IMR-90 (cell line): ENCODE results near the gene CASKIN1. TPM values are rescaled to one million over a fixed set of nuclear protein-coding genes. Genes with fewer than 3 reads are reported as not detected.

Source experiments
- ATAC-seq: fragments of 200-7000 bp; cut with Tn5 transposase; 2 replicates; pipeline ENCODE4 v1.9.1; 2020; ENCODE audit warnings: low read depth, mild to moderate bottlenecking, moderate library complexity
- BruUV-seq: library from RNA; stranded (reverse); fragments of 400-500 nt; replicated peaks from 2 replicates; lab custom pipeline; 2021; lab: Mats Ljungman, UMichigan
- CTCF ChIA-PET: fragments of 300-600 bp; formaldehyde crosslinking; extraction: SDS; loops from one replicate; lab custom pipeline; 2021; ENCODE audit warnings: antibody characterized with exemption; lab: Yijun Ruan, JAX
- POLR2A ChIA-PET: fragments of 300-600 bp; sonication (Branson Sonifier 250); formaldehyde crosslinking; loops from one replicate; lab custom pipeline; 2022; ENCODE audit warnings: antibody characterized with exemption; ENCODE audit not compliant: unreplicated experiment; lab: Charles Lee
- DNase-seq: peaks from one replicate; pipeline ENCODE4 v3.0.0; 2013
- H2AFZ ChIP-seq: replicated peaks from 2 replicates; pipeline ENCODE3; 2013; ENCODE audit warnings: low read length, mild to moderate bottlenecking; ENCODE audit not compliant: poor library complexity
- H2AK5ac ChIP-seq: 2 replicates; pipeline ENCODE4 v1.6.1; 2013; ENCODE audit warnings: low read depth, low read length, inconsistent platforms
- H2AK9ac ChIP-seq: replicated peaks from 2 replicates; pipeline ENCODE3; 2013; ENCODE audit warnings: mild to moderate bottlenecking, low read depth, low read length, moderate library complexity; ENCODE audit not compliant: poor library complexity
- H2BK120ac ChIP-seq: 2 replicates; pipeline ENCODE4 v1.6.1; 2013; ENCODE audit warnings: low read depth, low read length, inconsistent platforms
- H2BK15ac ChIP-seq: 3 replicates; pipeline ENCODE4 v1.6.1; 2013; ENCODE audit warnings: low read depth, low read length, inconsistent platforms
- H2BK20ac ChIP-seq: 2 replicates; pipeline ENCODE4 v1.6.1; 2013; ENCODE audit warnings: low read depth, mild to moderate bottlenecking, inconsistent platforms, low read length, moderate library complexity
- H2BK5ac ChIP-seq: 2 replicates; pipeline ENCODE4 v1.6.1; 2013; ENCODE audit warnings: mild to moderate bottlenecking, low read depth, low read length, inconsistent platforms; ENCODE audit not compliant: poor library complexity, severe bottlenecking
- H3K14ac ChIP-seq: replicated peaks from 2 replicates; pipeline ENCODE4 v1.6.1; 2013; ENCODE audit warnings: low read depth, low read length, inconsistent platforms
- H3K18ac ChIP-seq: 2 replicates; pipeline ENCODE4 v1.6.1; 2013; ENCODE audit warnings: low read depth, low read length, control low read depth
- H3K23ac ChIP-seq: 2 replicates; pipeline ENCODE4 v1.6.1; 2013; ENCODE audit warnings: low read depth, low read length, inconsistent platforms
- H3K27ac ChIP-seq: 2 replicates; pipeline ENCODE4 v1.5.1; 2013; ENCODE audit warnings: mild to moderate bottlenecking, control low read depth, low read length; ENCODE audit not compliant: insufficient read depth
- H3K27me3 ChIP-seq: 2 replicates; pipeline ENCODE4 v1.6.1; 2013; ENCODE audit warnings: low read length; ENCODE audit not compliant: control insufficient read depth, insufficient read depth
- H3K36me3 ChIP-seq: 2 replicates; pipeline ENCODE4 v1.6.1; 2013; ENCODE audit warnings: low read length, mixed read lengths; ENCODE audit not compliant: control insufficient read depth, insufficient read depth
- H3K4ac ChIP-seq: 2 replicates; pipeline ENCODE4 v1.6.1; 2013; ENCODE audit warnings: low read depth, low read length, inconsistent platforms
- H3K4me1 ChIP-seq: 2 replicates; pipeline ENCODE4 v1.6.1; 2013; ENCODE audit warnings: low read length, mixed read lengths; ENCODE audit not compliant: control insufficient read depth, insufficient read depth
- H3K4me2 ChIP-seq: 2 replicates; pipeline ENCODE4 v1.6.1; 2013; ENCODE audit warnings: low read depth, mild to moderate bottlenecking, control low read depth, low read length, moderate library complexity
- H3K4me3 ChIP-seq: 2 replicates; pipeline ENCODE4 v1.5.1; 2013; ENCODE audit warnings: low read depth, mild to moderate bottlenecking, control low read depth, low read length, moderate library complexity; ENCODE audit not compliant: insufficient read depth
- H3K56ac ChIP-seq: 2 replicates; pipeline ENCODE4 v1.6.1; 2013; ENCODE audit warnings: low read length, inconsistent platforms; ENCODE audit not compliant: insufficient read depth; ENCODE audit errors: extremely low read depth
- H3K79me1 ChIP-seq, 2 experiments: 2 replicates each; pipeline ENCODE4 v1.6.1; 2013; ENCODE audit warnings: low read length in 2 of 2, inconsistent platforms in 1 of 2, low read depth in 1 of 2
- H3K9ac ChIP-seq: 2 replicates; pipeline ENCODE4 v1.6.1; 2013; ENCODE audit warnings: low read depth, low read length, control low read depth
- H3K9me1 ChIP-seq: 2 replicates; pipeline ENCODE4 v1.6.1; 2013; ENCODE audit warnings: low read length, inconsistent platforms; ENCODE audit not compliant: insufficient read depth
- H3K9me3 ChIP-seq: 2 replicates; pipeline ENCODE4 v1.6.1; 2013; ENCODE audit warnings: low read length; ENCODE audit not compliant: control insufficient read depth, insufficient read depth
- H4K20me1 ChIP-seq: 2 replicates; pipeline ENCODE4 v1.6.1; 2013; ENCODE audit warnings: low read length, inconsistent platforms; ENCODE audit not compliant: insufficient read depth
- H4K5ac ChIP-seq: 2 replicates; pipeline ENCODE4 v1.6.1; 2013; ENCODE audit warnings: mild to moderate bottlenecking, low read depth, low read length, control low read depth
- H4K8ac ChIP-seq, 2 experiments: 2 replicates each; pipeline ENCODE4 v1.6.1; 2013; ENCODE audit warnings: low read depth in 2 of 2, low read length in 2 of 2, control low read depth in 1 of 2, inconsistent platforms in 1 of 2
- H4K91ac ChIP-seq: 2 replicates; pipeline ENCODE4 v1.6.1; 2013; ENCODE audit warnings: low read depth, low read length, inconsistent platforms; ENCODE audit not compliant: insufficient read depth
- CEBPB ChIP-seq: IDR thresholded peaks from 2 replicates; pipeline ENCODE4 v1.6.1; 2012; ENCODE audit warnings: low read depth, low read length, improper control_type of control experiment
- ELK1 ChIP-seq: fragments of 150-350 bp; IDR thresholded peaks from 2 replicates; pipeline ENCODE4 v1.6.1; 2016; ENCODE audit warnings: low read depth, mild to moderate bottlenecking, low read length, moderate library complexity, borderline replicate concordance
- FOS ChIP-seq: fragments of 150-350 bp; IDR thresholded peaks from 2 replicates; pipeline ENCODE4 v1.6.1; 2016; ENCODE audit warnings: low read depth, low read length
- MAFK ChIP-seq: IDR thresholded peaks from 2 replicates; pipeline ENCODE4 v1.6.1; 2012; ENCODE audit warnings: low read depth, low read length, improper control_type of control experiment
- MAZ ChIP-seq: IDR thresholded peaks from 2 replicates; pipeline ENCODE4 v1.6.1; 2012; ENCODE audit warnings: low read depth, mild to moderate bottlenecking, low read length, improper control_type of control experiment, moderate library complexity, borderline replicate concordance
- MXI1 ChIP-seq: IDR thresholded peaks from 2 replicates; pipeline ENCODE4 v1.6.1; 2012; ENCODE audit warnings: low read depth, mild to moderate bottlenecking, low read length, moderate library complexity, borderline replicate concordance
- NFE2L2 ChIP-seq: fragments of 150-350 bp; IDR thresholded peaks from 2 replicates; pipeline ENCODE4 v1.6.1; 2016; ENCODE audit warnings: low read depth, mild to moderate bottlenecking, low read length
- POLR2A ChIP-seq: IDR thresholded peaks from 2 replicates; pipeline ENCODE4 v1.6.1; 2012; ENCODE audit warnings: mild to moderate bottlenecking, low read depth, low read length
- RAD21 ChIP-seq: IDR thresholded peaks from 2 replicates; pipeline ENCODE4 v1.6.1; 2012; ENCODE audit warnings: low read length, improper control_type of control experiment
- RCOR1 ChIP-seq: IDR thresholded peaks from 2 replicates; pipeline ENCODE4 v1.6.1; 2012; ENCODE audit warnings: mild to moderate bottlenecking, low read length, improper control_type of control experiment; ENCODE audit not compliant: insufficient replicate concordance
- SMC3 ChIP-seq: fragments of 150-350 bp; IDR thresholded peaks from 2 replicates; pipeline ENCODE4 v1.6.1; 2016; ENCODE audit warnings: low read depth, mild to moderate bottlenecking, antibody characterized with exemption, low read length, moderate library complexity
- USF2 ChIP-seq: fragments of 150-350 bp; IDR thresholded peaks from 2 replicates; pipeline ENCODE4 v1.6.1; 2017; ENCODE audit warnings: mild to moderate bottlenecking, antibody characterized with exemption, low read length, low read depth
- WGBS, 2 experiments: methylation state at CpG; one replicate each; pipeline versions ENCODE4 v1.1.5 to v1.1.7; 2013; ENCODE audit warnings: missing lambda C conversion rate in 2 of 2; ENCODE audit not compliant: insufficient read length in 1 of 2; ENCODE audit errors: extremely low coverage in 2 of 2; 5-methylcytosine and 5-hydroxymethylcytosine counted together
- dilution Hi-C: fragments of 300-500 bp; cut with HindIII; formaldehyde crosslinking; loops from one replicate; pipeline ENCODE4 v1.14.3; 2018; ENCODE audit warnings: low sequenced_read_pairs; ENCODE audit not compliant: unreplicated experiment
- in situ Hi-C: fragments of 300-500 bp; cut with MboI; formaldehyde crosslinking; loops from 3 replicates; pipeline ENCODE4 v1.14.3; 2019; ENCODE audit warnings: low sequenced_read_pairs, inconsistent platforms, mixed read lengths
- intact Hi-C: fragments of 100-400 bp; cut with micrococcal nuclease; formaldehyde crosslinking; loops from 2 replicates; pipeline ENCODE4 v1.10.0; 2022
- polyA plus RNA-seq, 3 experiments: library from polyadenylated mRNA; depleted of rRNA; stranded (reverse); fragments of >200 nt; gene quantifications; 2 replicates each; pipeline ENCODE4 v1.2.3, GENCODE V29; 2012; ENCODE audit warnings: low replicate concordance in 1 of 3
- total RNA-seq: library from RNA; depleted of rRNA; stranded (reverse); fragments of >200 nt; gene quantifications from 2 replicates; pipeline ENCODE4 v1.2.3, GENCODE V29; 2012

CASKIN1 gene
- total and polyA plus RNA-seq, 2 of the 4 experiments (the other 2 are of a cell fraction), result 0.05 TPM; not detected in 1

GRCh38 chr16:2196981-2197511 is 641 bp upstream of the CASKIN1 start:
- in situ Hi-C loops (no loop called here), dilution Hi-C loops (no loop called here), intact Hi-C loops (no loop called here)
- H2BK20ac ChIP-seq, result no peak overlapping the region
- H3K14ac ChIP-seq, result no peak overlapping the region
- BruUV-seq, result no TSS peak
- H3K79me1 ChIP-seq, result no peaks in the 10 kb centered on the region
- no peak for TF ChIP-seq CEBPB
- no peak for TF ChIP-seq MAFK
- no peak for TF ChIP-seq SMC3
- no peak for TF ChIP-seq FOS
- no peak for TF ChIP-seq POLR2A
- TF ChIP-seq MXI1, result no peak
- no peak for TF ChIP-seq NFE2L2
- no peak for TF ChIP-seq MAZ
- no peak for TF ChIP-seq RAD21
- no peak for TF ChIP-seq USF2
- TF ChIP-seq ELK1, result no peak
- TF ChIP-seq RCOR1, result no peak
- no peak overlapping the region for H3K9ac ChIP-seq
- no peak overlapping the region for H2BK120ac ChIP-seq
- H2AK9ac ChIP-seq, result no peak overlapping the region
- H4K20me1 ChIP-seq, result no peaks in the 10 kb centered on the region; the same call in 1 of the 2 replicates
- no peak overlapping the region for H3K4me2 ChIP-seq
- H3K4me3 ChIP-seq, result no peak overlapping the region
- H3K36me3 ChIP-seq, result no peaks in the 10 kb centered on the region
- WGBS, 2 experiments, result 40% methylated on average over 2 of the region's 32 CpGs; no CpG with 5 or more reads in 1 of the 2 experiments
- no peak overlapping the region for H3K23ac ChIP-seq
- H3K56ac ChIP-seq, result no peak overlapping the region
- no peak overlapping the region for H4K5ac ChIP-seq
- H4K91ac ChIP-seq, result no peak overlapping the region
- no peak overlapping the region for H3K18ac ChIP-seq
- no peak overlapping the region for H2BK15ac ChIP-seq
- ChIA-PET POLR2A (no interaction called here), CTCF (no interaction called here)
- no peaks in the 10 kb centered on the region for H3K9me1 ChIP-seq
- H3K27ac ChIP-seq, result no peak overlapping the region
- H3K9me3 ChIP-seq, result no peaks in the 10 kb centered on the region
- no peak overlapping the region for H3K4ac ChIP-seq
- no peak overlapping the region for H4K8ac ChIP-seq
- peaks cover 67% of the 10 kb centered on the region for H3K27me3 ChIP-seq
- DNase-seq (no peak), ATAC-seq (no peak)
- no peaks in the 10 kb centered on the region for H3K4me1 ChIP-seq
- H2AK5ac ChIP-seq, result no peak overlapping the region
- H2BK5ac ChIP-seq, result no peak overlapping the region
- peak overlapping the region; percentile 79 for H2AFZ ChIP-seq
